Nephron (organoid): ENCODE measurements around the gene PRPF8.
"Not testable (repeated sequence)": the region's sequence is repeated elsewhere in the genome, so short reads cannot be mapped to it uniquely, and the experiment has no call there.

Experiments
- H3K27ac Mint-ChIP-seq, 3 experiments: 2 replicates each; pipeline ENCODE4 v1.8.0; 2020; ENCODE audit warnings: mixed read lengths in 3 of 3, mild to moderate bottlenecking in 2 of 3, moderate library complexity in 1 of 3
- H3K27me3 Mint-ChIP-seq: 2 replicates; pipeline ENCODE4 v1.8.0; 2021; ENCODE audit warnings: low read depth, mild to moderate bottlenecking, moderate library complexity, mixed read lengths
- H3K36me3 Mint-ChIP-seq: 2 replicates; pipeline ENCODE4 v1.8.0; 2020; ENCODE audit warnings: low read depth, mixed read lengths
- H3K4me1 Mint-ChIP-seq: 2 replicates; pipeline ENCODE4 v1.8.0; 2020; ENCODE audit warnings: mixed read lengths
- H3K4me3 Mint-ChIP-seq, 3 experiments: 2 replicates each; pipeline ENCODE4 v1.8.0; 2020; ENCODE audit warnings: mild to moderate bottlenecking in 3 of 3, mixed read lengths in 3 of 3, moderate library complexity in 2 of 3
- H3K9me3 Mint-ChIP-seq: 2 replicates; pipeline ENCODE4 v1.8.0; 2020; ENCODE audit warnings: mixed read lengths
- CTCF ChIP-seq, 3 experiments: fragments of 200-600 bp; sonication (generic); IDR thresholded peaks; one replicate each; pipeline ENCODE4 v1.5.0; 2021; ENCODE audit warnings: antibody characterized with exemption in 3 of 3; ENCODE audit not compliant: unreplicated experiment in 3 of 3

Gene PRPF8

GRCh38 chr17:1703063-1703462 is 18.4 kb upstream of the PRPF8 start:
- Mint-ChIP-seq H3K27me3 (no peaks in the 10 kb centered on the region), H3K27ac (no peak overlapping the region), H3K36me3 (no peaks in the 10 kb centered on the region), H3K4me3 (no peak overlapping the region), H3K9me3 (no peaks in the 10 kb centered on the region), H3K4me1 (no peaks in the 10 kb centered on the region)
- TF ChIP-seq CTCF (IDR thresholded peaks at IDR 0.05; ENCODE audit: unreplicated experiment in 3 of 3): no peak

- not testable (repeated sequence) for H3K27ac Mint-ChIP-seq, H3K36me3 Mint-ChIP-seq, H3K4me1 Mint-ChIP-seq, H3K4me3 Mint-ChIP-seq, H3K9me3 Mint-ChIP-seq, H3K27me3 Mint-ChIP-seq
Measured at GRCh38 chr17:1699891-1700290, 15.2 kb upstream of the PRPF8 start.

- H3K9me3 Mint-ChIP-seq: peaks cover 5% of the 10 kb centered on the region
- H3K27ac Mint-ChIP-seq: no peak overlapping the region
- H3K27me3 Mint-ChIP-seq: no peaks in the 10 kb centered on the region
- H3K4me3 Mint-ChIP-seq: no peak overlapping the region
- peaks cover 2% of the 10 kb centered on the region for H3K36me3 Mint-ChIP-seq
- TF ChIP-seq CTCF (IDR thresholded peaks at IDR 0.05; ENCODE audit: unreplicated experiment in 3 of 3): no peak
- no peaks in the 10 kb centered on the region for H3K4me1 Mint-ChIP-seq
Measured at GRCh38 chr17:1697681-1698080, 13.0 kb upstream of the PRPF8 start.

- H3K9me3 Mint-ChIP-seq: peaks cover 17% of the 10 kb centered on the region
- H3K4me3 Mint-ChIP-seq: no peak overlapping the region
- no peak for TF ChIP-seq CTCF (IDR thresholded peaks at IDR 0.05; ENCODE audit: unreplicated experiment in 3 of 3)
- H3K27me3 Mint-ChIP-seq: no peaks in the 10 kb centered on the region
- H3K4me1 Mint-ChIP-seq: no peaks in the 10 kb centered on the region
- peaks cover 12% of the 10 kb centered on the region for H3K36me3 Mint-ChIP-seq
- no peak overlapping the region for H3K27ac Mint-ChIP-seq
Measured at GRCh38 chr17:1695365-1695764, 10.7 kb upstream of the PRPF8 start.

- Mint-ChIP-seq H3K9me3 (peaks cover 19% of the 10 kb centered on the region), H3K36me3 (peaks cover 12% of the 10 kb centered on the region), H3K4me3 (no peak overlapping the region)
Measured at GRCh38 chr17:1693339-1693738, 8.7 kb upstream of the PRPF8 start.

GRCh38 chr17:1690544-1691221 is 6.0 kb upstream of the PRPF8 start:
- H3K36me3 Mint-ChIP-seq: peaks cover 12% of the 10 kb centered on the region
- H3K4me3 Mint-ChIP-seq: no peak overlapping the region
- TF ChIP-seq CTCF (IDR thresholded peaks at IDR 0.05; ENCODE audit: unreplicated experiment in 3 of 3): no peak
- no peaks in the 10 kb centered on the region for H3K4me1 Mint-ChIP-seq
- peaks cover 19% of the 10 kb centered on the region for H3K9me3 Mint-ChIP-seq
- H3K27ac Mint-ChIP-seq: no peak overlapping the region
- no peaks in the 10 kb centered on the region for H3K27me3 Mint-ChIP-seq

More at GRCh38 chr17:1693339-1693738, 8.7 kb upstream of the PRPF8 start:
- peak overlapping the region in 1 of 3 experiments; percentile 5 for H3K27ac Mint-ChIP-seq
- no peaks in the 10 kb centered on the region for H3K27me3 Mint-ChIP-seq
- no peaks in the 10 kb centered on the region for H3K4me1 Mint-ChIP-seq
- no peak for TF ChIP-seq CTCF (IDR thresholded peaks at IDR 0.05; ENCODE audit: unreplicated experiment in 3 of 3)

GRCh38 chr17:1688405-1688804 is 3.7 kb upstream of the PRPF8 start:
- not testable (repeated sequence) for H3K4me3 Mint-ChIP-seq, H3K27me3 Mint-ChIP-seq, H3K27ac Mint-ChIP-seq
- peaks cover 16% of the 10 kb centered on the region for H3K4me1 Mint-ChIP-seq
- H3K36me3 Mint-ChIP-seq: peaks cover 26% of the 10 kb centered on the region
- peaks cover 20% of the 10 kb centered on the region for H3K9me3 Mint-ChIP-seq
